HG03575 (cell line): Measurements from ENCODE around the gene NADK.

Experiments used
- ATAC-seq: cut with Tn5 transposase; IDR thresholded peaks from one replicate; pipeline ENCODE4 v1.9.1; 2021; ENCODE audit not compliant: unreplicated experiment, insufficient number of reproducible peaks, low FRiP score; ENCODE audit errors: extremely low read depth

NADK gene

GRCh38 chr1:1770102-1770501 lies 8.2 kb downstream of the NADK start:
- ATAC-seq: no peak

GRCh38 chr1:1768249-1768992 lies 9.8 kb downstream of the NADK start:
- ATAC-seq: no peak

- ATAC-seq: no peak
Observed at GRCh38 chr1:1764876-1765470, 13.3 kb downstream of the NADK start.

- no peak for ATAC-seq
Observed at GRCh38 chr1:1763657-1764621, 14.3 kb downstream of the NADK start.

- ATAC-seq: no peak
Observed at GRCh38 chr1:1761504-1762376, 16.5 kb downstream of the NADK start.

DNA sequence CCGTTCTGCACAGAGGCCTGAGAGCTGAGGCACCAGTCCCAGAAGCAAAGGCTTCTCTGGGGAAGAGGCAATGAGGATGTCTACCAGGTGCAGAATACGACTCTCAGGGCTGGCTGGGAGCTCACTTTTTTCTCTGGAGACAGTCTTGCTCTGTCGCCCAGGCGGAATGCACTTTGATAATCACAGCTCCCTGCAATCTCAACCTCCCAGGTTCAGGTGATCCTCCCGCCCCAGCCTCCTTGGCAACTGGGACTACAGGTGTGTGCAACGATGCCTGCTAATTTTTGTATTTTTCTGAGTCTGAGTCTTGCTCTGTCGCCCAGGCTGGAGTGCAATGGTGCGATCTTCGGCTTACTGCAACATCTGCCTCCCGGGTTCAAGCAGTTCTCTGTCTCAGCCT lies 17.6 kb downstream of the NADK start:
- ATAC-seq: no peak

DNA sequence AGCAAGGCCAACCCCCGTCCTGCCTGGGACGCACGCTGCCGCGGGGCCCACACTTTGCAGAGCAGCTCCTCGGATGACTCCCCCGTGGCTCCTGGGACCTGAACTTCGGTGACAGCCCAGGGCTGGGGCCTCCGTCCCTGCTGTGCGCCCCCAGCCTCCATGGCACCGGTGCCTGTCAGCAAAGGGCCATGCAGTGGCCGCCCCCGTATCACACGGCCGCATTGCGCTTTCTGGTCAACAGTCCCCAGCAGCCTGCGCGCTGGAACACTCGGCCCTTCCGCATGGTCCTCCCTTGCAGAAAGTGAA lies 18.0 kb downstream of the NADK start:
- no peak for ATAC-seq

DNA sequence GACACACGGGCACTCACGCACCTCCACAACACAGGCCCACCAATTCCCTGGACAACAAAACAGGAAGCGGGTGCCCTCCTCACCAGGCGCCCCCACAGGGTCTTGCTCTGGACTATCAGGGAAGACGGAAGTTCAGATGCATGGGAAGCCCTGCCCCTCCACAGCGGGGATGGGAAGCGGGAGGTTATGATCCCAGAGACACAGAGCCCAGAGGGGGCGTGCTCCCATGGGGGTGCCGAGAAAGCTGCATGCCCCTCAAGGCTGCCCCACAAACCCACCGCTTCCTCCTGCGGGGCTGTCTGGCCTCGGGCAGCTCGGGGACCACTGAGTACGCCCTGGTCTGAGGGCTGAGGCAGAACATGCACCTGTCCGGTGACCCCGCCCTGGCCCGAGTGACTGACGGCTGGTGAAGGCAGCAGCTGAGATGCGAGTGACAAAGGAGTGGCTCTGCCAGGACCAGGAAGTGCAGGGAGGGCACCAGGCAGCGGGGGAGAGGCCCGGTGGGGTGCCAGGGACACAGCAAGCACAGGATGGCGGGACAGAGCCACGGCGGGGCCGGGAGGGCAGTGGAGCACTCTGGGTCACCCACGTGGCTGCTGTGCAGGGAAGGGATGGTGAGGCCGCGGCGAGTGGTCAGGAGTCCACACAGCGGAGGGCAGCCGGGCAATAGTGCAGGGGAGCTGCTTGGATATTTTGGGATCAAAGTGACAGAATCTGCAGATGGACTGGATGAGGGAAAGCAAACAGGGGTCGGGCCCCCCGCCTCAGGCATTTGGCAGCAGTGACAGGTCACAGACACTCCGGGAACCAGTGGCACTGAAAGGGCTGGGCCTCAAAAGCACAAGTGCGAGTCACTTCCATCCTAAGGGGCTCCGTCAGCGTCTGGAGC lies 18.6 kb downstream of the NADK start:
- no peak for ATAC-seq

GRCh38 chr1:1758692-1759455 lies 19.4 kb downstream of the NADK start:
- no peak for ATAC-seq

DNA sequence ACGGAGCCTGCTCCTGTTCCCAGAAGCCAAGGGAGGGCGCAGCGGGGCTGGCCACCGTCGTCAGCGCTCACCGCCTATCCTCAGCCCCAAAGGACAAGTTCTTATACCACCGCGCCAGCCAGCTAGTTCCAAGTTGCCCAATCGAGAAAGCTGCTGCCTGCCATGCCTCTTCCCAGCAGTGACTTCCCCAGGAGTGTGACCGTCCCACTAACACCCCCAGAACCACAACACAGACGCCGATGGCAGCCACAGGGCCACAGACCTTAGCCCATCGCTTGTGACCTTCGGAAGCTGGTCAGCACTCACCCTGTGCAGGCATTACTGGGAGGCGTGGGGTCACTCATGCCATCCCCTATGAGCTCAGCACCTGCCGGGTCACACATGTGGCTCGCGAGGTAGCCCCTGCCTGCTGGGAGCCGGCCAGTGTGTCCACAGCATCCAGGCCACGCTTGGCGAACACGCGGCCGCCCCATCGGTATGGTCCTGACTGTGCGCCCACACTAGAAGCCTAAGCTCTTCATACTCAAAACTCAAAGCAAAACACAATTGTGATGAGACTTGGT lies 20.1 kb downstream of the NADK start:
- no peak for ATAC-seq

- ATAC-seq: no peak
Observed at GRCh38 chr1:1757422-1758058, 20.7 kb downstream of the NADK start.

DNA sequence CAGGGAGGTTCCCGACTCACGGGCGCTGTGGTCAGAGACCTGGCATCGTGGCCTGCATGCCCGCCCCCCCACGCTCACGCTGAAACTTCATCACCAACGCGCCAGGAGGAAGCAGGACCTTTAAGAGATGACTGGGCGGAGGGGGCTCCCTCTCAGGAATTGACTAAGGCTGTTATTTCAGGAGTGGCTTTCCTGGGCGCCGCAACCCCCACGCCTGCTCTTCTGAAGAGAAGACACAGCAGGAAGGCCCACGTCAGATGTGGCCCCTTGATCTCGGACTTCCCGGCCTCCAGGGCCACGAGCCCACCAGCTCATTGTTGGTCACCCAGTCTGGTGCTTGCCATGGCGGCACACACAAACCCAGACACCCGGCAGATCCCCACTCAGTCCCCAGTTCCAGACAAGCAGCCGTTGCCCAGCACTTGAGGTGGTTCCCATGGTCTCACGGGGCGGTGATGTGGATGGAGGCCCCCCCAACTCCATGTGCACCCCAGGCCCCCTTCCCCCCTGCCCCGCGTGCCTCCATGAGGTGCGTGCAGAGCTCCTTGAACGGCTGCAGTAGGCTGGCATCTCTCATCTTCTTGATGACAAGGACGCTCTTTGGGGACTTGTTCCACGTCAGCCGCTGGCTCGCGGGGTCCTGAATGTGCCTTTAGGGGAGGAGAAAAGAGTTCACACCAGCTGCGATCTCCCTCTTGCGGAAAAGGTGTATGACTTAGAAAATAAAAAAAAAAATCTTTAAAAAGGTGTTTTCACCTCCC lies 21.4 kb downstream of the NADK start:
- ATAC-seq: no peak

DNA sequence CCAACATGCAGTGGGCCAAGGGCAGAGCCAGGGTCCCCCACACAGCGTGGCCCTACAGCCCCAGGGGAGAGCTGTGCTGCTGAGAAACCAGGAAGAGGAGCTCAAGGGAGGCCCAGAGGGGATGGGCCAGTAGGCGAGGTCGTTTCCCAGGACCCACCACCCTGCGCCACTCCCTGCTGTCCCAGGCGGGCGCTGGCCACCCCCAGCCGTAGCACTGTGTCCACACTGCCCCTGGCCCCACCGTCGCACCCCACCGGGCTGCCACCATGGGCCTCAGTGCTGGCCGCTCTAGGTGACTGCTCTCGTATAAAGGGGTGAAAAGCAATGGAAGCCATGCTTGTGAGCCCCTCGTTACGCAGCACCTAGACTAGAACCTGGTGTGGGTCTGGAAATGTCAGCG lies 22.4 kb downstream of the NADK start:
- ATAC-seq: no peak

DNA sequence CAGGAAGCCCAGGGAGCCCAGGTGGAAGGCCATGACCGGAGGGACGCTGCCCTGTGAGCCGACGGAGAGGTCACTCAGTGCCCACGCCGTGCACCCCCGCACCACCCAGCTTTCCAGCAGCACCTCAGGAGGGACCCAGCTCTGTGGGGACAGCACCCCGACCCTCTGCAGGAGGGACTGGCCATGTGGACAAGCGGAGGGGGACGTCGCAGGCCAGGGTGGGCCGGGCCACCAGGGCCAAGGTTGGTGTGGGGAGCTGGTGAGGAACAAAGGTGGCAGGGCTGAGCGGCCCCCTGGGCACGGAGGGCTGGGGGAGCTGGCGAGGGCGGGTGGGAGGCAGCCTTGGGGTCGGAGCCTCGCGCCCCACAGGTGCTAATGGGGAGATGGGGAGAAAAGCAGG lies 22.8 kb downstream of the NADK start:
- ATAC-seq: no peak

DNA sequence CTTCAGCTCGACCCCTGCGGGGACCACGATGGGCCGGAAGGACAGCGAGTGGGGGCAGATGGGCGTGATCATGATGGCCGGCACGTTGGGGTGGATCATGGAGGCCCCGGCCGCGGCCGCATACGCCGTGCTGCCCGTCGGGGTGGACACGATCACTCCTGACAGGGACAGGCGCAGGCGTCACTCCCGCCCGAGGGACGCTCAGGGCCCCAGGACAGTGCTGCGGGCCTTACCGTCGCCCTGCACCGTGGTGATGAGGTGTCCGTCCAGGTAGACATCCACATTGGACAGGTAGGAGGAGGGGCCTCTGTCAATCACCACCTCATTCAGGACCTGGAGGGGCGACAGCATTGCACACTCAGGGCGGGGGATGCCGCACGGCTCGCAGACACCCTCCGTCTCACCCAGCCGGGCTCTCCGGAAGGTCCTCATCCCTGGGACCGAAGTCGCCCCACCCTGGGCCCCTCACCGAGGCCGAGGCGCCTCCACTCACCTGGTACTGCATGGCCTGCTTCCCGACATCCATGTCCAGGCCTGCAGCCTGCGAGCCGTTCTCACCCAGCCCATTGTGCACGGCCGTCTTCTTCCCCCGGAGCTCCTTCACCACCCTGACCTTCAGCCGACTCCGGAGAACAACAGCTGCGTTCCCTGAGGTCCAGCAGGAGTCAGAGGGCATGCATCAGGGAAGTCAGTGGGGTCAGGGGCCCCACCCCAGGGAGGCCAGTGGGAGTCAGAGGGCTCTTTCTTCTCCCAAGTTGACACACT lies 24.0 kb downstream of the NADK start:
- no peak for ATAC-seq
